K562 (cell line): Measurements from ENCODE around the gene PTH2. TPM values are rescaled to one million over a fixed set of nuclear protein-coding genes. Genes with fewer than 3 reads are reported as not detected.
A peak's percentile ranks its signal among the peaks of the same experiment; 100 is the strongest.

Experiments
- BDP1 ChIP-seq: IDR thresholded peaks from 3 replicates; pipeline ENCODE4 v1.6.1; 2011; ENCODE audit not compliant: insufficient read length, insufficient read depth
- TCF3 ChIP-seq: sonication (generic); formaldehyde crosslinking; IDR thresholded peaks from 2 replicates; pipeline ENCODE4 v1.4.0; 2020; ENCODE audit warnings: mild to moderate bottlenecking, missing genetic modification reagents
- polyA plus RNA-seq, 8 experiments: library from polyadenylated mRNA; depleted of rRNA in 4 of 8; stranded (reverse) in 5 of 8; unstranded in 3 of 8; fragments of >200 nt; fragmentation: Nextera tagmentation in 2 of 8; fragmentation: Illumina TruSeq in 1 of 8; extraction: Ambion mirVana in 2 of 8; extraction: Trizol in 1 of 8; gene quantifications; 2 replicates each; pipeline versions ENCODE4 v1.2.1 to v1.2.3, GENCODE V29; 2011 to 2014; ENCODE audit warnings: inconsistent platforms in 1 of 8, missing spikeins in 1 of 8
- total RNA-seq, 7 experiments: library from RNA; depleted of rRNA in 6 of 7; stranded (reverse); fragments of >200 nt in 6 of 7; fragmentation: Illumina TruSeq in 2 of 7; extraction: Trizol in 2 of 7; gene quantifications; 2 replicates each; pipeline versions ENCODE4 v1.2.1 to v1.2.3, GENCODE V29; 2011 to 2021; ENCODE audit warnings: low replicate concordance in 1 of 7
- TF ChIP-seq, protein P1 (sequence below): fragments of 250-450 bp; sonication (Bioruptor Pico); IDR thresholded peaks from 2 replicates; pipeline ENCODE4 v1.4.0; 2020; ENCODE audit warnings: mild to moderate bottlenecking
- TF ChIP-seq, protein P2 (sequence below): fragments of 200-800 bp; sonication (Bioruptor generic); IDR thresholded peaks from 2 replicates; pipeline ENCODE4 v1.6.1; 2016; ENCODE audit warnings: missing genetic modification characterization, missing compliant biosample characterization
- TF ChIP-seq, protein P3 (sequence below): fragments of 450-650 bp; IDR thresholded peaks from 2 replicates; pipeline ENCODE4 v1.6.1; 2016; ENCODE audit warnings: antibody characterized with exemption
- TF ChIP-seq, protein P4 (sequence below): fragments of 200-600 bp; sonication (generic); IDR thresholded peaks from one replicate; pipeline ENCODE4 v1.6.1; 2012; ENCODE audit warnings: mild to moderate bottlenecking, low read depth, low read length, inconsistent platforms

Gene PTH2
- total and polyA plus RNA-seq, 9 of the 15 experiments (the other 6 are each of a cell fraction or from before 2014, with no cell fraction given): 1.3 TPM; not detected in 8

DNA sequence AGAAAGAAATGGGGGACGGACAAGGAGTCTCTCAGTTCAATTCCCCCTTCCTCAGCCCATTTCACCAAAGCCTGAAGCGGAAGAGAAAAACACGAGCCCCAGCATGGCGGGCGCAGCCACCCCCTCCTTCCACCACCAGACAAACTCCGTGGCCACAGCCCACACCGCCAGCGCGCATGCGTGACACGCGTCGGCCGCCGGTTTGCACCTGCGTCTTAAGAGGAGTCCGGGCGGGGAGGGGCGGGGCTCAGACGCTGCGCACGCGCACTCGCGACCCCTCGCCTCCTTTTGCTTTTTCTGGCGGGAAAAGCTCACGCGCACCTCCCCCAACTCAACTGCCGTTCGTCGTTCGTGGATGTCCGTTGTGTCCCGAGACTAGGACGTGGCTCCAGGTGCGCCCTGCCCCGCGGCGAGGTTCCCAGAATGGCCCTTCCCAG, 35.3 kb downstream of the PTH2 start, which contains the start of gene KASH5 (continued):
- TF ChIP-seq, protein P1, sequence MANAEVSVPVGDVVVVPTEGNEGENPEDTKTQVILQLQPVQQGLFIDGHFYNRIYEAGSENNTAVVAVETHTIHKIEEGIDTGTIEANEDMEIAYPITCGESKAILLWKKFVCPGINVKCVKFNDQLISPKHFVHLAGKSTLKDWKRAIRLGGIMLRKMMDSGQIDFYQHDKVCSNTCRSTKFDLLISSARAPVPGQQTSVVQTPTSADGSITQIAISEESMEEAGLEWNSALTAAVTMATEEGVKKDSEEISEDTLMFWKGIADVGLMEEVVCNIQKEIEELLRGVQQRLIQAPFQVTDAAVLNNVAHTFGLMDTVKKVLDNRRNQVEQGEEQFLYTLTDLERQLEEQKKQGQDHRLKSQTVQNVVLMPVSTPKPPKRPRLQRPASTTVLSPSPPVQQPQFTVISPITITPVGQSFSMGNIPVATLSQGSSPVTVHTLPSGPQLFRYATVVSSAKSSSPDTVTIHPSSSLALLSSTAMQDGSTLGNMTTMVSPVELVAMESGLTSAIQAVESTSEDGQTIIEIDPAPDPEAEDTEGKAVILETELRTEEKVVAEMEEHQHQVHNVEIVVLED (CRISPR knock-in tag): no peak
- TF ChIP-seq, protein P2, sequence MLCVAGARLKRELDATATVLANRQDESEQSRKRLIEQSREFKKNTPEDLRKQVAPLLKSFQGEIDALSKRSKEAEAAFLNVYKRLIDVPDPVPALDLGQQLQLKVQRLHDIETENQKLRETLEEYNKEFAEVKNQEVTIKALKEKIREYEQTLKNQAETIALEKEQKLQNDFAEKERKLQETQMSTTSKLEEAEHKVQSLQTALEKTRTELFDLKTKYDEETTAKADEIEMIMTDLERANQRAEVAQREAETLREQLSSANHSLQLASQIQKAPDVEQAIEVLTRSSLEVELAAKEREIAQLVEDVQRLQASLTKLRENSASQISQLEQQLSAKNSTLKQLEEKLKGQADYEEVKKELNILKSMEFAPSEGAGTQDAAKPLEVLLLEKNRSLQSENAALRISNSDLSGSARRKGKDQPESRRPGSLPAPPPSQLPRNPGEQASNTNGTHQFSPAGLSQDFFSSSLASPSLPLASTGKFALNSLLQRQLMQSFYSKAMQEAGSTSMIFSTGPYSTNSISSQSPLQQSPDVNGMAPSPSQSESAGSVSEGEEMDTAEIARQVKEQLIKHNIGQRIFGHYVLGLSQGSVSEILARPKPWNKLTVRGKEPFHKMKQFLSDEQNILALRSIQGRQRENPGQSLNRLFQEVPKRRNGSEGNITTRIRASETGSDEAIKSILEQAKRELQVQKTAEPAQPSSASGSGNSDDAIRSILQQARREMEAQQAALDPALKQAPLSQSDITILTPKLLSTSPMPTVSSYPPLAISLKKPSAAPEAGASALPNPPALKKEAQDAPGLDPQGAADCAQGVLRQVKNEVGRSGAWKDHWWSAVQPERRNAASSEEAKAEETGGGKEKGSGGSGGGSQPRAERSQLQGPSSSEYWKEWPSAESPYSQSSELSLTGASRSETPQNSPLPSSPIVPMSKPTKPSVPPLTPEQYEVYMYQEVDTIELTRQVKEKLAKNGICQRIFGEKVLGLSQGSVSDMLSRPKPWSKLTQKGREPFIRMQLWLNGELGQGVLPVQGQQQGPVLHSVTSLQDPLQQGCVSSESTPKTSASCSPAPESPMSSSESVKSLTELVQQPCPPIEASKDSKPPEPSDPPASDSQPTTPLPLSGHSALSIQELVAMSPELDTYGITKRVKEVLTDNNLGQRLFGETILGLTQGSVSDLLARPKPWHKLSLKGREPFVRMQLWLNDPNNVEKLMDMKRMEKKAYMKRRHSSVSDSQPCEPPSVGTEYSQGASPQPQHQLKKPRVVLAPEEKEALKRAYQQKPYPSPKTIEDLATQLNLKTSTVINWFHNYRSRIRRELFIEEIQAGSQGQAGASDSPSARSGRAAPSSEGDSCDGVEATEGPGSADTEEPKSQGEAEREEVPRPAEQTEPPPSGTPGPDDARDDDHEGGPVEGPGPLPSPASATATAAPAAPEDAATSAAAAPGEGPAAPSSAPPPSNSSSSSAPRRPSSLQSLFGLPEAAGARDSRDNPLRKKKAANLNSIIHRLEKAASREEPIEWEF: no peak
- TF ChIP-seq, protein P3, sequence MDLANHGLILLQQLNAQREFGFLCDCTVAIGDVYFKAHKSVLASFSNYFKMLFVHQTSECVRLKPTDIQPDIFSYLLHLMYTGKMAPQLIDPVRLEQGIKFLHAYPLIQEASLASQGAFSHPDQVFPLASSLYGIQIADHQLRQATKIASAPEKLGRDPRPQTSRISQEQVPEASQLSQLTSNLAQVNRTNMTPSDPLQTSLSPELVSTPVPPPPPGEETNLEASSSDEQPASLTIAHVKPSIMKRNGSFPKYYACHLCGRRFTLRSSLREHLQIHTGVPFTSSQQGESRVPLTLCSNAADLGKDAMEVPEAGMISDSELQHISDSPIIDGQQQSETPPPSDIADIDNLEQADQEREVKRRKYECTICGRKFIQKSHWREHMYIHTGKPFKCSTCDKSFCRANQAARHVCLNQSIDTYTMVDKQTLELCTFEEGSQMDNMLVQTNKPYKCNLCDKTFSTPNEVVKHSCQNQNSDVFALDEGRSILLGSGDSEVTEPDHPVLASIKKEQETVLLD: peak; percentile 85; the same call in 1 of the 2 replicates
- TF ChIP-seq, protein P4, sequence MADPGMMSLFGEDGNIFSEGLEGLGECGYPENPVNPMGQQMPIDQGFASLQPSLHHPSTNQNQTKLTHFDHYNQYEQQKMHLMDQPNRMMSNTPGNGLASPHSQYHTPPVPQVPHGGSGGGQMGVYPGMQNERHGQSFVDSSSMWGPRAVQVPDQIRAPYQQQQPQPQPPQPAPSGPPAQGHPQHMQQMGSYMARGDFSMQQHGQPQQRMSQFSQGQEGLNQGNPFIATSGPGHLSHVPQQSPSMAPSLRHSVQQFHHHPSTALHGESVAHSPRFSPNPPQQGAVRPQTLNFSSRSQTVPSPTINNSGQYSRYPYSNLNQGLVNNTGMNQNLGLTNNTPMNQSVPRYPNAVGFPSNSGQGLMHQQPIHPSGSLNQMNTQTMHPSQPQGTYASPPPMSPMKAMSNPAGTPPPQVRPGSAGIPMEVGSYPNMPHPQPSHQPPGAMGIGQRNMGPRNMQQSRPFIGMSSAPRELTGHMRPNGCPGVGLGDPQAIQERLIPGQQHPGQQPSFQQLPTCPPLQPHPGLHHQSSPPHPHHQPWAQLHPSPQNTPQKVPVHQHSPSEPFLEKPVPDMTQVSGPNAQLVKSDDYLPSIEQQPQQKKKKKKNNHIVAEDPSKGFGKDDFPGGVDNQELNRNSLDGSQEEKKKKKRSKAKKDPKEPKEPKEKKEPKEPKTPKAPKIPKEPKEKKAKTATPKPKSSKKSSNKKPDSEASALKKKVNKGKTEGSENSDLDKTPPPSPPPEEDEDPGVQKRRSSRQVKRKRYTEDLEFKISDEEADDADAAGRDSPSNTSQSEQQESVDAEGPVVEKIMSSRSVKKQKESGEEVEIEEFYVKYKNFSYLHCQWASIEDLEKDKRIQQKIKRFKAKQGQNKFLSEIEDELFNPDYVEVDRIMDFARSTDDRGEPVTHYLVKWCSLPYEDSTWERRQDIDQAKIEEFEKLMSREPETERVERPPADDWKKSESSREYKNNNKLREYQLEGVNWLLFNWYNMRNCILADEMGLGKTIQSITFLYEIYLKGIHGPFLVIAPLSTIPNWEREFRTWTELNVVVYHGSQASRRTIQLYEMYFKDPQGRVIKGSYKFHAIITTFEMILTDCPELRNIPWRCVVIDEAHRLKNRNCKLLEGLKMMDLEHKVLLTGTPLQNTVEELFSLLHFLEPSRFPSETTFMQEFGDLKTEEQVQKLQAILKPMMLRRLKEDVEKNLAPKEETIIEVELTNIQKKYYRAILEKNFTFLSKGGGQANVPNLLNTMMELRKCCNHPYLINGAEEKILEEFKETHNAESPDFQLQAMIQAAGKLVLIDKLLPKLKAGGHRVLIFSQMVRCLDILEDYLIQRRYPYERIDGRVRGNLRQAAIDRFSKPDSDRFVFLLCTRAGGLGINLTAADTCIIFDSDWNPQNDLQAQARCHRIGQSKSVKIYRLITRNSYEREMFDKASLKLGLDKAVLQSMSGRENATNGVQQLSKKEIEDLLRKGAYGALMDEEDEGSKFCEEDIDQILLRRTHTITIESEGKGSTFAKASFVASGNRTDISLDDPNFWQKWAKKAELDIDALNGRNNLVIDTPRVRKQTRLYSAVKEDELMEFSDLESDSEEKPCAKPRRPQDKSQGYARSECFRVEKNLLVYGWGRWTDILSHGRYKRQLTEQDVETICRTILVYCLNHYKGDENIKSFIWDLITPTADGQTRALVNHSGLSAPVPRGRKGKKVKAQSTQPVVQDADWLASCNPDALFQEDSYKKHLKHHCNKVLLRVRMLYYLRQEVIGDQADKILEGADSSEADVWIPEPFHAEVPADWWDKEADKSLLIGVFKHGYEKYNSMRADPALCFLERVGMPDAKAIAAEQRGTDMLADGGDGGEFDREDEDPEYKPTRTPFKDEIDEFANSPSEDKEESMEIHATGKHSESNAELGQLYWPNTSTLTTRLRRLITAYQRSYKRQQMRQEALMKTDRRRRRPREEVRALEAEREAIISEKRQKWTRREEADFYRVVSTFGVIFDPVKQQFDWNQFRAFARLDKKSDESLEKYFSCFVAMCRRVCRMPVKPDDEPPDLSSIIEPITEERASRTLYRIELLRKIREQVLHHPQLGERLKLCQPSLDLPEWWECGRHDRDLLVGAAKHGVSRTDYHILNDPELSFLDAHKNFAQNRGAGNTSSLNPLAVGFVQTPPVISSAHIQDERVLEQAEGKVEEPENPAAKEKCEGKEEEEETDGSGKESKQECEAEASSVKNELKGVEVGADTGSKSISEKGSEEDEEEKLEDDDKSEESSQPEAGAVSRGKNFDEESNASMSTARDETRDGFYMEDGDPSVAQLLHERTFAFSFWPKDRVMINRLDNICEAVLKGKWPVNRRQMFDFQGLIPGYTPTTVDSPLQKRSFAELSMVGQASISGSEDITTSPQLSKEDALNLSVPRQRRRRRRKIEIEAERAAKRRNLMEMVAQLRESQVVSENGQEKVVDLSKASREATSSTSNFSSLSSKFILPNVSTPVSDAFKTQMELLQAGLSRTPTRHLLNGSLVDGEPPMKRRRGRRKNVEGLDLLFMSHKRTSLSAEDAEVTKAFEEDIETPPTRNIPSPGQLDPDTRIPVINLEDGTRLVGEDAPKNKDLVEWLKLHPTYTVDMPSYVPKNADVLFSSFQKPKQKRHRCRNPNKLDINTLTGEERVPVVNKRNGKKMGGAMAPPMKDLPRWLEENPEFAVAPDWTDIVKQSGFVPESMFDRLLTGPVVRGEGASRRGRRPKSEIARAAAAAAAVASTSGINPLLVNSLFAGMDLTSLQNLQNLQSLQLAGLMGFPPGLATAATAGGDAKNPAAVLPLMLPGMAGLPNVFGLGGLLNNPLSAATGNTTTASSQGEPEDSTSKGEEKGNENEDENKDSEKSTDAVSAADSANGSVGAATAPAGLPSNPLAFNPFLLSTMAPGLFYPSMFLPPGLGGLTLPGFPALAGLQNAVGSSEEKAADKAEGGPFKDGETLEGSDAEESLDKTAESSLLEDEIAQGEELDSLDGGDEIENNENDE: no peak
- TF ChIP-seq TCF3 (CRISPR knock-in tag) (no peak), BDP1 (no peak)
